GM19193 (cell line): ENCODE results near the gene GUCA2A.

Experiments used
- POLR2A ChIP-seq: IDR thresholded peaks from 4 replicates; pipeline ENCODE4 v1.6.1; 2011; ENCODE audit not compliant: insufficient read depth, insufficient read length; ENCODE audit errors: extremely low read depth

GUCA2A gene

DNA sequence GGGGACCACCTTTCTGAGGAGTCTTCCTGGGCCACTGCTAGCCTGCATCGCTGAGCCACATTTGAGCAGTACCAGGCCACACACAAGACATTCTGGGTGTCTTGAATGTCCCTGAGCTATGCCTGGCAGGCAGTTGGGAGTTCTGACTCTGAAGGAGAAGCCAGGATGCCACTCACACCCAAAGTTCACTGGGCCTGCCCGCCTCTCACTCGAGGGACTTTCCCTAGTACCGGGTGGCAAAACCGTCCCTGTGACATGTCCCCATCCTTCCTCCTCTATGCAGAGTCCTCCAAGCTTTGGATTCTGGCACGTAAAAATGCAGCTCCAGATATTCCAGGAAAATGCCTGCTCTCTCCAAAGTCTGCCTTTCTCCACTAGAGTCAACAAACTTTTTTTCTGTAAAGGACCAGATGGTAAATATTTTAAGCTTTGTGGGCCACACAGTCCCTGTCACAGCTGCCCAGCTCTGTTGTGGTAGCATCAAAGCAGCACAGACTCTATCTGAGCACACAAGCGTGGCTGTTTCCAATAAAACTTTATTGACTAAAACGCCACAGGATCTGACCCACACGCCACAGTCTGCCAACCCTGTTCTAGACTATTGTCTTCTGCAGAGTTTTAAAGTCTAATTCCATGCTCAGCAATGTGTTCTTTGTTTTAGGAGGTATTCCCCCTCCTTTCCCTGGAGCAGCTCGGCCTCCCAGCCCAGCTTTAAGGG, 30.6 kb downstream of the GUCA2A start:
- no peak for TF ChIP-seq POLR2A

DNA sequence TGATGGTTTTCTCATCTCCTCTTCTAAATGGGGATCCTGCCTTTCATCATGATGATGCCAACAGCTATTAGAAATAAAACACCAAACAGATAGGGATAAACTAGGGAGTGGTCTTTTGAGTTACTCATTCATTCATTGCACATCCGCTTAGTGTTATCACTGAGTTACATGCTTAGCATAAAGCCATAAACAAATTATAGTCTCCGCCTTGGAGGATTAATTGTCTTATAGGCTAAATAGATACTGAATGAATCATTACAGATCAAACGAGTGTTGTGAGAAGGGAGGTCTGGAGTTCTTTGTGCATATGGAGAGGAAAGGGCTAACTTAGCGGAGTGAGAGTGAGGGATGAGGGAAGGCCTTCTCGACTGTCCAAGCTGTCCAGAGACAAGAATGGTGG, 31.2 kb downstream of the GUCA2A start:
- TF ChIP-seq POLR2A = no peak

DNA sequence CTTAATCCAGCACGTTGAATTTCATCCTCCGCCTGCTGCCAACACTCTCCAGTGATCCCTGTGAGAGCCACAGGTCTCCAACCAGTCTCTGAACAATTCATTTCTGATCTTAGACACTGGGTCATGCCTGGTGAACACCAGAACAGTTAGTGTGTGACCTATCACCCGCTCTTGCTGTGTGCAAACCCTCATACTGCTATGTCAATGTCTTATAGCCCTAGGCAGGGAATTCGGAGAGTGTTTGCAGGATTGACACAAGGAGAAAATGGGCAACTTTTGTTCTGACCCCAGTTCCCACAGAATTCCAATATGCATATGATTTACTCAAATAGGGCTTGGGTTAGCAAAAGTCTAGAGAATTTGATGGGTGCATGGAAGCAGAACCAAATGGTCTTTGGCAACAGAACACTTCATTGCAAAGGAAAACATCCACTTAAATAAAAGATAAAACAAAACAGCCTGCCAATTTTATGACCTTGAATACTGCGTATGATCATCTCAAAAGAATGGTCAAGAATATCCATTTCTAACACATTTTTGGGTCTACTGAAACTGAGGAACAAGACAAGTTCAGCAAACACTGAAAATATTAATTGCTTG, 34.4 kb downstream of the GUCA2A start:
- TF ChIP-seq POLR2A = no peak

GRCh38 chr1:42128964-42129363, 35.6 kb downstream of the GUCA2A start:
- no peak for TF ChIP-seq POLR2A

DNA sequence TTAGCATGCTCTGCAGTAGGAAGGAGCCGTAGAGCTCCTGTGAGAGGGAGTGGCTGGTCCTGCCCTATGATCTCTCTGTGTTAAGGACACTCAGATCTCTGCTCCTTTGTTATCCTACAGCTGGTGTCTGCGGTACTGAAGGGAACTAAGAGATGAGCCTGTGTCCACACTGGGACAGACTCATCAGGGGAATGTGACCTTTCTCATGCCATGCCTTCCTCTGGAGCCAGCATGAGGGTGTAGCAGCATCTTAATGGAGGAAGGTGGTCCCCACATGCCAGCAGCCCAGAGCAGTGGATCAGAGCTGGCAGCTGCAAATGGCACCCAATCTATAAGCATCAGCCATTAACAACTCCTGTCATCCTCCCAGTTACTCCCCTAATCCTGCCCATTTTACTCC, 36.0 kb downstream of the GUCA2A start:
- no peak for TF ChIP-seq POLR2A

DNA sequence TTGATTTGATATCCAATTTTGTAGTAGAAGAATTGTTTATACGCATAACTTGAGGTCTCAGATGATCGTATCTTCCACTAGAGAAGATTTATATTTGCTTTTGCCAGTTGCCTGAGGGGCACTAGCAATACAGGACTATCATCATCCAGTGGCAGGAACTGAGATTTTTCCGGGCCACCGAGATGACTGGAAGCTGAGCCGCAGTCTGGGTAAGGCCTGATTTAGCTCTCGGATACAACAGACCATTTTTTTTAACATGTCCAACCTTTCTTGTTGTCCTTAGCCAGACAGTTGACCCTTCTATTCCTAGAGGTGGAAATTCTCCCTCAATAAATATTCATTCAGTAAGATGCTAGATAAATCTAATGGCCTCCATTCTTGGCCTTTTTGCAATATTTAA, 36.8 kb downstream of the GUCA2A start:
- TF ChIP-seq POLR2A = no peak

DNA sequence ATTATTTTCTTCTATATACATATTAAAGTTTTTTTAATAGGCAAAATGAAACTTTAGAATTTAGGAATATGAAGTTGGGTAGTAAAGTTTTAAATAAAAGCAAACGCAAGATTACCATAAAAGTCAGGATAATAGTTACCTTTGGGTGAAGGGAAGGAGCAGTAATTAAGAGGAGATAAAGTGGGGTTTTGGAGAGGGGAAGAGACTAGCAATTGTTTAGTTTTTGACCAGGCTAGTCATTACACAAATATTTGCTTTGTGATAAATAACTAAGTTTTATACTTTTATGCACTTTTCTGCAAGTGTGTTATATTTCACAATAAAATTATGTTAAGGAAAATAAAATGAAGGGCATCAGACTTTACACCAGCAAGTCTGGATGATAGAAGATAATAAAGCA, 39.0 kb downstream of the GUCA2A start:
- no peak for TF ChIP-seq POLR2A

GRCh38 chr1:42122408-42122807, 42.1 kb downstream of the GUCA2A start:
- TF ChIP-seq POLR2A = no peak

DNA sequence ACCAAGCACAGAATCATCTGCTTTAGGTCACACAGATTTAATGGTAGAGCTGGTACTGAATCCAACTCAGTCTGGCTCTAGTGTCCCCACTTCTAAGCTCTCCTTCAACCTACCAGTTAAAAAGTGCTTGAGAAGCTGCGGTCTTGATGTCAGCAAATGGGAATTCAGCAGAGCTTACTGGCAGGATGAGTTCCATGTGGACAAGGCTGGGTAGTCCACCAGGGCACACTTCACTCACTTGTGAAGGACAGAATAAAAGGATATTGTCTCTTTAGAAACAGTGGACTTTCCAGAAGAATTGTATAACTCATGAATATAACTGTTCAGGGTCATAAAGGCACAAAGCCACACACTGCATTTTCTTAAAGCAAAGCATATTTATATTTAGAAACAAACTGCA, 46.4 kb downstream of the GUCA2A start:
- TF ChIP-seq POLR2A = no peak

- no peak for TF ChIP-seq POLR2A
Measured at GRCh38 chr1:42117214-42117613, 47.3 kb downstream of the GUCA2A start.

- TF ChIP-seq POLR2A = no peak
Measured at GRCh38 chr1:42114229-42114628, 50.3 kb downstream of the GUCA2A start.
